ENCODE measurements around the gene NFKB1. TPM values are rescaled to one million over a fixed set of nuclear protein-coding genes. Genes with fewer than 3 reads are reported as not detected.

NFKB1 gene
- polyA plus RNA-seq, 1 donor (not counting 4 experiments of a cell fraction or from before 2014, with no cell fraction given): 21.8 TPM

GRCh38 chr4:102501447-102501696, 213 bp downstream of the NFKB1 start:
- Histone ChIP-seq H3K9me3 (ENCODE audit: control insufficient read depth, low read depth, low read length) (no peaks in the 10 kb centered on the region), H3K36me3 (ENCODE audit: control insufficient read depth in 2 of 2, extremely low read depth in 1 of 2, insufficient read depth in 2 of 2, low read length in 2 of 2) (no peaks in the 10 kb centered on the region), H3K79me2 (ENCODE audit: control insufficient read depth, insufficient read depth, low read length) (peaks cover 45% of the 10 kb centered on the region), H3K4me1 (ENCODE audit: control insufficient read depth, extremely low read depth, insufficient read depth, low read length) (peaks cover 26% of the 10 kb centered on the region), H3K9ac (ENCODE audit: control insufficient read depth, extremely low read depth, insufficient read depth, low read length) (peak overlapping the region; percentile 97), H2AFZ (ENCODE audit: control insufficient read depth, low read length) (no peak overlapping the region), H3K4me3 (ENCODE audit: control insufficient read depth in 2 of 3, extremely low read depth in 1 of 3, insufficient read depth in 2 of 3, low read depth in 1 of 3, low read length in 3 of 3) (peak overlapping the region; percentile 90 to 95 (median 92)), H4K20me1 (ENCODE audit: control insufficient read depth, extremely low read depth, insufficient read depth, low read length) (no peaks in the 10 kb centered on the region), H3K27me3 (ENCODE audit: control insufficient read depth, extremely low read depth, insufficient read depth, low read length) (no peaks in the 10 kb centered on the region), H3K4me2 (ENCODE audit: control insufficient read depth, extremely low read depth, insufficient read depth, low read depth, low read length) (no peak overlapping the region), H3K9me1 (ENCODE audit: control insufficient read depth, extremely low read depth, insufficient read depth, low read length) (no peaks in the 10 kb centered on the region), H3K27ac (ENCODE audit: control insufficient read depth, insufficient read depth, low read length) (peak overlapping the region; percentile 97)
- no peak for TF ChIP-seq EZH2 (IDR thresholded peaks at IDR 0.05; ENCODE audit: low read length)
- TF ChIP-seq CTCF (optimal IDR thresholded peaks at IDR 0.05 in 1 of 3, IDR thresholded peaks at IDR 0.05 in 1 of 3, conservative IDR thresholded peaks at IDR 0.05 in 1 of 3; ENCODE audit: extremely low read depth in 1 of 3, insufficient read depth in 2 of 3, low read length in 3 of 3): no peak
- dilution Hi-C loops (cut with MboI; ENCODE audit: extremely low pct_ligation_motif_present, low sequenced_read_pairs): no loop called here
- FAIRE-seq: no peak
- DNase-seq (ENCODE audit: low read depth, low spot score): no peak

- FAIRE-seq (no peak), DNase-seq (ENCODE audit: low read depth, low spot score) (no peak)
- Histone ChIP-seq H3K4me1 (ENCODE audit: control insufficient read depth, extremely low read depth, insufficient read depth, low read length) (peaks cover 19% of the 10 kb centered on the region), H3K36me3 (ENCODE audit: control insufficient read depth in 2 of 2, extremely low read depth in 1 of 2, insufficient read depth in 2 of 2, low read length in 2 of 2) (no peaks in the 10 kb centered on the region), H3K27ac (ENCODE audit: control insufficient read depth, insufficient read depth, low read length) (peak overlapping the region; percentile 97), H3K4me2 (ENCODE audit: control insufficient read depth, extremely low read depth, insufficient read depth, low read depth, low read length) (peak overlapping the region; percentile 82), H3K79me2 (ENCODE audit: control insufficient read depth, insufficient read depth, low read length) (peaks cover 54% of the 10 kb centered on the region), H4K20me1 (ENCODE audit: control insufficient read depth, extremely low read depth, insufficient read depth, low read length) (no peaks in the 10 kb centered on the region), H3K9ac (ENCODE audit: control insufficient read depth, extremely low read depth, insufficient read depth, low read length) (peak overlapping the region; percentile 97), H3K4me3 (ENCODE audit: control insufficient read depth in 2 of 3, extremely low read depth in 1 of 3, insufficient read depth in 2 of 3, low read depth in 1 of 3, low read length in 3 of 3) (peak overlapping the region; percentile 90 to 95 (median 92)), H2AFZ (ENCODE audit: control insufficient read depth, low read length) (no peak overlapping the region), H3K27me3 (ENCODE audit: control insufficient read depth, extremely low read depth, insufficient read depth, low read length) (no peaks in the 10 kb centered on the region), H3K9me1 (ENCODE audit: control insufficient read depth, extremely low read depth, insufficient read depth, low read length) (no peaks in the 10 kb centered on the region), H3K9me3 (ENCODE audit: control insufficient read depth, low read depth, low read length) (no peaks in the 10 kb centered on the region)
- dilution Hi-C loops (cut with MboI; ENCODE audit: extremely low pct_ligation_motif_present, low sequenced_read_pairs): no loop called here
- TF ChIP-seq EZH2 (IDR thresholded peaks at IDR 0.05; ENCODE audit: low read length) (no peak), CTCF (optimal IDR thresholded peaks at IDR 0.05 in 1 of 3, IDR thresholded peaks at IDR 0.05 in 1 of 3, conservative IDR thresholded peaks at IDR 0.05 in 1 of 3; ENCODE audit: extremely low read depth in 1 of 3, insufficient read depth in 2 of 3, low read length in 3 of 3) (no peak)
Observed at GRCh38 chr4:102502543-102502818, 1.3 kb downstream of the NFKB1 start.

All from keratinocyte (primary cell).